GM18870 (cell line): ENCODE data around the gene NKTR.

Experiments
- ATAC-seq: cut with Tn5 transposase; IDR thresholded peaks from one replicate; pipeline ENCODE4 v1.9.1; 2021; ENCODE audit warnings: moderate library complexity; ENCODE audit not compliant: unreplicated experiment

The NKTR gene

DNA sequence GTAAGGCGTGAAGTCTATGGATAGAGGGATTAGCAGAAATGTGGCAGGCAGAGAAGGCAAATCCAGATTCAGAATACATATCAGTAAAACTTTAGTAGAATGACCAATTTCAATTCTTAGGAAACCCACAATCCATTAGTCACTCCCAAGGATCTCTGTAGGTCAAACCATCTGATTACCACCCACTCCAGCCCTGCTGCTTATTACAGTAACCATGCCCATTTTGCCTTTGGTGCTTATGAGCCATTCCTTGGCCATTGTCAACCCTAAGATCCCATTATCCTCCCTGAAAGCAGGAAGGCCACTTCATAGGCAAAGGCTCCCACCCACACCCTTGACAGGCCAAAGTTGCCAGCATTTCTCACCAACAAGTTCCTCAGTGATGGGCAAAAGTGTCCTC, 79.8 kb downstream of the NKTR start:
- ATAC-seq, result no peak

DNA sequence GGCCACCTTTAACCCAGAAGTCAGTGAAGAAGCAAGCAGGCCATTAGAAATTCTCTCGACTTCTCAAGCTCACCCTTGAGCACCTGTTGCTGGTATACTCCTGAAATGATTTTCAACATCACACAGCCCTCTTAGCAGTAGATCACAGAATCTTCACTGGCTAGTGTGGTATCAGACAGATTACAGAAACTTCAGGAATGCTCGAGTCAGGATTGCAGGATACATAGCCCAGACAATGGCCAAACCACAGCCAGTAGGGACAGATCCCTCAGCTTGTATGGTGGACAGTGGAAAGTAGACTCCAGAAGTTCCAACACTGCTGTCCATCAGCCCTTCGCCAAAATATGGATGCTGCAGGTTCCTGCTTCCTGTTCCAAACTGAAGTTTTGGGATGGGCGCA, 80.3 kb downstream of the NKTR start:
- no peak for ATAC-seq

DNA sequence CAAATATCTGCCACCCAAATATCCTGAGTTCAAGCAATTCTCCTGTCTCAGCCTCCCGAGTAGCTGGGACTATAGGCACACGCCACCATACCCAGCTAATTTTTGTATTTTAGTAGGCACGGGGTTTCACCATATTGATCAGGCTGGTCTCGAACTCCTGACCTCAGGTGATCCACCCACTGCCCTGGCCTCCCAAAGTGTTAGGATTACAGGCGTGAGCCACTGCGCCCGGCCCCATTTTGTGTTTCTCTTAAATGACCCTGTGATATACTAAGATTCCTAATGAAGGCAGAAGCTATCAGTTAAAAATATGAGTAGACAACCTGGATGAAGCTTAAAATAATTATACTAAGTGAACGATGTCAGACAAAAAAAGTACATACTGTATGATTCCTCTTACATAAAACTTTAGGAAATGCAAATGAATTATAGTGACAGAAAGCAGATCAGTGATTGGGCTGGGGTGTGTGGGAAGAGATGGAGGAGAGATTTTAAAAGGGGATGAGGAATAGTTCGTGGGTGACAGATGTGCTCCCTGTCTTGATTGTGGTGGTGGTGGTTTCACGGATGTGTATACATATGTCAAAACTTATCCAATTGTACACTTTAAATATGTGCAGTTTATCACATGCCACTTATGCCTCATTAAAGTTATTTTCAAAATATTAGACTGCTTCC, 81.0 kb downstream of the NKTR start:
- ATAC-seq, result no peak

DNA sequence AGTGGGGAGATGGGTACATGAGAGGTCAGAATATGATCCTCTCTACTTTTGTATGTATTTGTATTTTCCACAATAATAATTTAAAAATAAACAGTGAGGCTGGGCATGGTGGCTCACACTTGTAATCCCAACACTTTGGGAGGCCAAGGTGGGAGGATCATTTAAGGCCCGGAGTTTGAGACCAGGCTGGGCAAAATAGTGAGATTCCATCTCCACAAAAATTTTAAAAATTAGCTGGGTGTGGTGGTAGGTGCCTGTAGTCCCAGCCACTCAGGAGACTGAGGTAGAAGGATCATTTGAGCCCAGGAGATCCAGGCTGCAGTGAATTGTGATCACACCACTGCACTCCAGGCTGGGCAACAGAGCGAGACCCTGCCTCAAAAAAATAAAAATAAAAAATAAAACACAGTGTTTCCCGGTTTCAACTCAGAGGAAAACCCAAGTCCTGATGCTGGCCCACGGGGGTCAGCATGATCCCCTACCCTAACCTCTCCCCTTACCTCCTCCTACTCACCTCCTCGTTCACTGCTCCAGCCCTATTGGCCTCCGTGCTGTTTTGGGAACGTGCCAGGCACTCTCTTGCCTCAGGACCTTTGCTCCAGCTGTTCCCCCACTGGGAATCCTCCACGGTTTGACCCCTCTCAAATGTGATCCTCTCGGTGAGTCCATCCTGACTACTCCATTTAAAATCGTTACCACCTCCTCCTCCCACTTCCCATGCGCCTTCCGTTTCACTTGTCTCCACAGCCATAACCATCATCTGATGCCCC, 82.0 kb downstream of the NKTR start:
- ATAC-seq, result no peak

DNA sequence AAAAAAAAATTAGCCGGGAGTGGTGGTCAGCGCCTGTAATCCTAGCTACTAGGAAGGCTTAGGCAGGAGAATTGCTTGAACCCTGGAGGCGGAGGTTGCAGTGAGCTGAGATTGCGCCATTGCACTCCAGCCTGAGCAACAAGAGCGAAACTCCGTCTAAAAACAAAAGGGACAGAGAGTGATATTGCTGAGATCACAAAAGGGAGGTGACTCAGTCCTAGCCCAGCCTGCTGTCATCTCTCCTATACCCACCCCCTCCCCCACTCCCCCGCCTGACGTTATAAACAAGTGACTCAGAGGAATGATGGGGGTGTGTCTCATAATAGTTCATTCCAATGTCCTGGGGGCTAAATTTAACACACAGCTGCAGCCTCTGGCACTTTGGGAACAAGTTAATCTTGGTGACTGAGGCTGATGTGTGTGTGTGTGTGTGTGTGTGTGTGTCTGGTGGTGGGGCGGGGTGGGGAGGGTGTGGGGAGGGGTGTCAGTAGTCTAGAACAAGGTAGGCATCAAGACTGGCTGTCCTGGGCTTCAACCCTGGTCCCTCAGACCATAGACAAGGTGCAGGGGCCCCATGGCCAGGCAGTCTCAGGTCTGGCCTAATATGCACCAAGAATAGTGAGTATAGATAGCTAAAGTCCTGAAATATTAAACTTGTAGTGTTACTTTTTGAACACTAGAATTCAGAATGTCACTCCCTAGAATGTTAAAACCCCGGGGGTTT, 83.6 kb downstream of the NKTR start:
- ATAC-seq, result no peak

DNA sequence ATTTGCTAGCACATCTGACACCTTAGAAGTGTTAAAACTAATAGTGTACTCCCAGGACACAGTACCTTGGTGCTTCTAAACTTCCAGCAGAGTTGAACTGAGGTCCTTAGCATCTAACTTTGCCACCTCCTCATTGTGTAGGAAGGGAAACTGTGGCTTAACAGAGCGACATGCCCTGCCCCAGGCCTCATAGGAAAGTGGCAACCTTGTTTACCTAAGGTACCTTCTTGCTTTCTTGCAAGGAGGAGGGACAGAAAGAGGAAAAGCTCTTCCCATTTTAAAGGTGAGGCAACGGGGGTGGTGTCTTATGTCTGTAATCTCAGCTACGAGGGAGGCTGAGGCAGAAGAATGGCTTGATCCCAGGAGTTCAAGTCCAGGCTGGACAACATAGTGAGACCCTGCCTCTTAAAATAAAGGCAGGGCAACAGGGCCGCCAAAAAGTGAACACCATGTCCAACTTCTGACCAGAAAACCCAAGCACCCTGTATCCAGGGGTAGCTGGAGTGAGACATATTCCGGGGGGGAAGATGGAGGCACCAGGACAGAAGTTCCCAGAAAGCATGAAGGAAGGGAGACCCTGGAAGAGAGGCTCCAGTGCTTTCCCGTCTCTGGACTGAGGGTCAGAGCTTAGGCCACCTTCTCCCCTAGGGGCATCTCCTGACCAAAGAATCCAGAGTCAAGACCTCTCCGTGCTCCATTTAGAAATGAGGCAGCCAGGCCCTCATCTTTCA, 84.3 kb downstream of the NKTR start:
- ATAC-seq, result no peak

DNA sequence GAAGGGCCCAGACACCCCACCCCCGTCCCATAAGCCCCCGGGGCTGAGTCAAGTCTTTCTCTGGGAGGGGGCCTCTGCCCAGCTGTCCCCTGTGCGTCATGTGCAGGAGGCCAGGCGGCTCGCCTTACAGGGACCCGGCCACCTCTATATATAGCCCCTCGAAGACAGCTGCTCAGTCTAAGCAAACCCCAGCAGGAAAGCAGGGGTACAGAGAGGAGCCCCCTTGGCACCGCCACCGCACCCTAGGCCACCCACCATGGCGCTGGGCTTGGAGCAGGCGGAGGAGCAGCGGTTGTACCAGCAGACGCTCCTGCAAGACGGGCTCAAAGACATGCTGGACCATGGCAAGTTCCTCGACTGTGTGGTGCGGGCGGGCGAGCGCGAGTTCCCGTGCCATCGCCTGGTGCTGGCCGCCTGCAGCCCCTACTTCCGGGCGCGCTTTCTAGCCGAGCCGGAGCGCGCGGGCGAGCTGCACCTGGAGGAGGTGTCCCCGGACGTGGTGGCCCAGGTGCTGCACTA, 84.9 kb downstream of the NKTR start, which contains the start of gene KLHL40:
TSS of gene KLHL40 (plus strand) at position 175 of the 519 bp plus-strand sequence. CDS start at position 257, 82 bp downstream.
- no peak for ATAC-seq

DNA sequence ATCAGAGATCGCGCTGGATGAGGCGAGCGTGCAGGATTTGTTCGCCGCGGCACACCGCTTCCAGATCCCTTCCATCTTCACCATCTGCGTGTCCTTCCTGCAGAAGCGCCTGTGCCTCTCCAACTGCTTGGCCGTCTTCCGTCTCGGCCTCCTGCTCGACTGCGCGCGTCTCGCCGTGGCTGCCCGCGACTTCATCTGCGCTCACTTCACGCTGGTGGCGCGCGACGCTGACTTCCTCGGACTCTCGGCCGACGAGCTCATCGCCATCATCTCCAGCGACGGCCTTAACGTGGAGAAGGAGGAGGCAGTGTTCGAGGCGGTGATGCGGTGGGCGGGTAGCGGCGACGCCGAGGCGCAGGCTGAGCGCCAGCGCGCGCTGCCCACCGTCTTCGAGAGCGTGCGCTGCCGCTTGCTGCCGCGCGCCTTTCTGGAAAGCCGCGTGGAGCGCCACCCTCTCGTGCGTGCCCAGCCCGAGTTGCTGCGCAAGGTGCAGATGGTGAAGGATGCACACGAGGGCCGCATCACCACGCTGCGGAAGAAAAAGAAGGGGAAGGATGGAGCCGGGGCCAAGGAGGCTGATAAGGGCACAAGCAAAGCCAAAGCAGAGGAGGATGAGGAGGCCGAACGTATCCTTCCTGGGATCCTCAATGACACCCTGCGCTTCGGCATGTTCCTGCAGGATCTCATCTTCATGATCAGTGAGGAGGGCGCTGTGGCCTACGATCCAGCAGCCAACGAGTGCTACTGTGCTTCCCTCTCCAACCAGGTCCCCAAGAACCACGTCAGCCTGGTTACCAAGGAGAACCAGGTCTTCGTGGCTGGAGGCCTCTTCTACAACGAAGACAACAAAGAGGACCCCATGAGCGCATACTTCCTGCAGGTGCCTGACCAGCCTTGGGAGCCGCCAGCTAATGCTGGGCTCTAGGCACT, 85.7 kb downstream of the NKTR start:
- no peak for ATAC-seq

DNA sequence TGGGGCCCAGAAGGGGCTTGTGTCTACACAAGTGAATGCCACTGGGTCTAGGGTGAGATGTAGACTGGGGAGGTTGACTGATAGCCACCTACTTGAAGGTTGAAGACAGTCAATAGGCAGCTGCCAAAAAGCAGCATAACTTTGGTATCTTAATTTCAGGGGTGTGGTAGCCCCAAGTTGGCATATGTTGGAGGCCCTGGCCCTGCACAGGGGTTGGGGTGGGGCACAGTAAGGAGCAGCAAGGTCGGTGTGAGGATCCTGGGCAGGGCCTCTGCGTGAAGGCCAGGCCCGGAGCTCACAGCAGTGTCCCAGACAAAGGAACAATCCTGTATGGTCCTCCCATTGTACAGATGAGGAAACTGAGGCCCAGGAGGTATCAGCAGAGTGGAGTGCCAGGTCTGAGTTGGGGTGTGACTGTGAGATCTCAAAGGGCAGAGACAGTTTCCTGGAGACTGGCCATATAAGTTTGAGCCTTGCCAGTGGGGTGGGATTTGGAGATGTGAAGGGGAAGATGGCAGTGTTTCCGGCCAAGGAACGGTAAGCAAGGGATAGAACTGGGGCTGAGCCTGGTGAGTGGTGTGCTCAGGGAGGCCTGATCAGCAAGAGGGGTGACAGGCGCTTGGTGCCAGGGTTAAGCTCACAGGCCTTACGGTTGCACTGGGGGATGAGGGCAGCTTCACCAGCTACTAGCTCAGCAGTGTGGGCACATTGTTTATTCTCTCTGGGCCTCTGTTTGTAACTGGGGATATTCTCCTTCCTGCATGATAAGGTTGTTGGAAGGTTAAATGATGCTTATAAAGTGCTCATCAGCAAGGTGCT, 86.6 kb downstream of the NKTR start:
- ATAC-seq, result no peak

DNA sequence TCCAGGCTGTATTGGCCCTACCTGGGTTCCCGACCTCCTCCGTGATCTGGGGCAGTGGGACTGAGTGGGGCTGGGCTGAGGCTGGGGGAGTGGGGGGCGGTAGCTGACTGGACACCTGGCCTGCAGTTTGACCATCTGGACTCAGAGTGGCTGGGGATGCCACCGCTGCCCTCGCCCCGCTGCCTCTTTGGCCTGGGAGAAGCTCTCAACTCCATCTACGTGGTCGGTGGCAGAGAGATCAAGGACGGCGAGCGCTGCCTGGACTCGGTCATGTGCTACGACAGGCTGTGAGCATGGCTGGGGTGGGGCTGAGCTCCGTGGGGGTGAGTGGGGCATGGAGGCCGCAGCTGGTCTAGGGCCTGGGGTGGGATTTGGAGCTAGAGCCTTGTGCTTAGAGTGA, 87.5 kb downstream of the NKTR start:
- ATAC-seq, result no peak

DNA sequence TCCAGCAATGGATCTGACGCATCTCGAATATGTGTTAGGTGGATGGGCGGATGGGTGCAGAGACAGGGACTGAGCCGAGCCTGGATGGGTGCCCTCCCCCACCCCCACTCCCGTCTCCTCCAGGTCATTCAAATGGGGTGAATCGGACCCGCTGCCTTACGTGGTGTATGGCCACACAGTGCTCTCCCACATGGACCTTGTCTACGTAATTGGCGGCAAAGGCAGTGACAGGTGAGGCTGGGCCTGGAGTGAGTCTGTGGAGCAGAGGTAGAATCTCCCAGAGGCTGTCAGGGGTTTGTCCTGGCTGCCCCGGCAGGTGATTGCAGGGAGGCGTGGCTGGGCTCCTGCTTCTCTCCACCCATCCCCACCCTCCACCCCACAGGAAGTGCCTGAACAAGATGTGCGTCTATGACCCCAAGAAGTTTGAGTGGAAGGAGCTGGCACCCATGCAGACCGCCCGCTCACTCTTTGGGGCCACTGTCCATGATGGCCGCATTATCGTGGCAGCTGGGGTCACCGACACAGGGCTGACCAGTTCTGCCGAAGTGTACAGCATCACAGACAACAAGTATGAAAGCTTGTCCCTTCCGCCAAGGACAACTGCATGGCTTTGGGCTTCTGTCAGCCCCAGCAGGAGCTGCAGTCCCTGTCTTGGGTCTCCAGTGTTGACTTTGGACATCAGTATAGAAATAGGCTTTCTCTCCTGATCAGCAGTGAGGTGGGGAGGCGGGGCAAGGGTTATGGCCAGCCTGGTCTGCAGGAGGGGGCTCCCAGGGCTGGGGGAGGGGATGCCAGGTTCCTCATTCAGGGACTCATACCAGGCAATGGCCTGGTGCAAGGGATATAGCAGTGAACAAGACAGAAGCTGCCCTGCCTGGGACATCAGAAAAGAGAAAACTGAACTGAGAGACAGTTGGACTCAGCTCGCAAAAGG, 88.3 kb downstream of the NKTR start:
- no peak for ATAC-seq

DNA sequence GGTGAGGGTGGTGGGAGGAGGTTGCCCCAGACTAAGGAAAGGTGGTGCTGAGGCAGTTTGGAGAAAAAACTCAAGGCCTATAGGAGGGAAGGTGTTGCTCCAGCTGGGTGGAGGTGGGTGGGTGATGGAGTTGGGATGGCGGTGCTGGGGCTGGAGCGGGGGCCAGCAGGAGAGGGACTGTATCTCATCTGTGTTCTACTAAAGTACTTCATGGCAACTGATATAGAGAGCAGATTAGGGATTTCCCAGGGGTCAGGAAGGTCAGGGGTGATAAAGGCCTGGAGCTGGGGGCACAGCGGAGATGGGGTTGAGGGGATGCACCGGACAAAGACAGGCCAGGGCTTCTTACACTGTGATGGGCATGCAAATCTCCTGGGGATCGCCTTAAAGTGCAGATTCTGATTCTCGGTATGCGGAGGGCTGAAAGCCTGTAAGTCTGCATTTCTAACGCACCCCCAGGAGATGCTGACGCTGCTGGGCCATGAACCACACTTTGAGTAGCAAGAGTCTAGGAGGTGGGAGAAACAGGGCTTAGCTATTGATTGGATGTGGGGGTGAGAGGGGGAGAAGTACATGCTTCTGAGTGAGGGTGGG, 89.0 kb downstream of the NKTR start:
- no peak for ATAC-seq

DNA sequence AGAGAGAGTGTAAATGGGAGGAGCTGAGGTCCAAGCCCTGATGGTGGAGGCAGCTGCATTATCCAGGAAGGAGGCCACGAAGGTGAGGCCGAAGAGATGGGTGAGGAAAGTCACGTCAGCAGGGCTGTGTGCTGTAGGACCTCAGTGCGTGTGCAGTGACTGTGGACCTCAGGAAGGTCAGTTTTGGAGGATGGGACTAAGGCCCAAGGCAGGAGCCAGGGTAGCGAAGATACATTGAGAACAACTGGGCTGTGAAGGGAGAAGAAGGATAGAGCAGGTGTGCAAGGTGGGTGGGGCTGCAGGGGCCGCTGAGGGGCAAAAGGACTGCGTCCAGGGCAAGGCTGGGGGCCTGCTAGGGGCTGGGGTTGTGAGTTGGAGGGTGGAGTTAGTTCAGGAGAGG, 89.7 kb downstream of the NKTR start:
- no peak for ATAC-seq

DNA sequence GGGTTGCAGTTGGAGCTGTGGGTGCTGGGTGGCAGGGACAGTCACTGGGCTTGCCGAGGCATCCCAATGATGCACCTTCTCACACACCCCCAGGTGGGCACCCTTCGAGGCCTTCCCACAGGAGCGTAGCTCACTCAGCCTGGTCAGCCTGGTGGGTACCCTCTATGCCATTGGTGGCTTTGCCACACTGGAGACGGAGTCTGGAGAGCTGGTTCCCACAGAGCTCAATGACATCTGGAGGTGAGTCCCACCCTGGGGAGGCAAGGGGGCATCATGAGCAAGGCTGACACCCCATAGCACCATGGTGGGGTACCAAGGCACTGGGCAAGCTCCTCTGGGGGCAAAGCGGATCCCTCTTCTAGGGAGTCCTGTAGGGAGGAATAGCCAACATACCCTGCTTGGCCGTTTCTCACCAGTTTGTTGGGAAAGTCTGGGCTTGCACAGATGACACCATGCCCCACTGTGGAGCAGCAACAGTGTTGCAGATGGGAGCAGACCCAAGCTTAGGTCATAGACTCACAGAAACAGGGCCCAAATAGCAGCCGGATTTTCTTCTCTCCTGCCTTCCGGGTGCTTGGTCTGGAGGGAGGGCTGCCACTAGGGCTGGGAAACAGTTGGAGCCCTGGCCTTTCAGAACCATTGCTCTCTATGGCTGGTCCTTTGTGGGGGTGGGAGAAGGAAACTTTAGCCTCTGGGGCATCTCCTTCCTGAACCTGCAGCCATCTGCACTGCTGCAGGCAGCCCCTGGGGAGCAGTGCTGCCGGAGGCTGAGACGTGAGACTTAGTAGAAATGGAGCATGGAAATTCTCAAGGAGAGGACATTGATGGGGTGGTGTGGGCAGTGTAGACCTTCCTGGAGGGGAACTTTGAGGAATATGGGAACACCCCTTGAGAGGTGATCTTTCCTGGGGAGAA, 90.5 kb downstream of the NKTR start:
- ATAC-seq, result no peak

DNA sequence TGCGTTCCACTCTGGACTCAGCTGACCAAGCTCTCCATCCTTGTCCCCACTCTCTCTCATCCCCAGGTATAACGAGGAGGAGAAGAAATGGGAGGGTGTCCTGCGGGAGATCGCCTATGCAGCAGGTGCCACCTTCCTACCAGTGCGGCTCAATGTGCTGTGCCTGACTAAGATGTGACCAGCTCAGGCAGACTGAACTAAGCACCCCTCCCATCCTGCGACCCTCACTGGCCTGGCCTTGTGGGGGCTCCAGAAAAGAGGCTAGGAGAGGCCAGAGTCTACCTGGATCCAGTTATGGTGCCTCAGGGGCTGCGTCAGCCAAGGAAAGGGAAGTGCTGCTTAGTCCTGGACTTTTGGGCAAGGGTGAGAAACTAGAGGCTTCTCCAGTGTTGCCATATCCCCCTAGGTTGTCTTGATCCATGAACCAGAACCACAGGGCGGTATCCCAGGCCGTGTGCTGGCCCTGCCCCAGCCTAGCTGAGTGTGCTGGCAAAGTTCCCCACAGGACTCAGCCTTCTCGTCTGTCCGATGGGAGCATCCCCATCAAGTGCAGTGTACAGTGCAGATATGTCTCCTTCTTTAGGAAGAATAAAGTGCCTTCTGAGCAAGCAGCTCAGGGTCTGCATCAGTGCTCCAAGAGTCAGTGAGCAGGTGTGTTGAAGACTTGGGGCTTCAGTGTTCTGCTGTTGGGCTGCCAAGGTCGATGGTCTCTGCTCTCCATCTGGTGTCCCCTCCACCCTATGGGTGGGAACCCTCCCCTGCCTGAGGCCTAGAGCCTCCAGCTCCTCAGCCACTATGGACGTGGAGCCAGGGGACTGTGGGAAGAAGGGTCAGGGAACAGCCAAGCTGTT, 91.6 kb downstream of the NKTR start:
- ATAC-seq, result no peak
